Measurements from ENCODE around the gene ARHGEF28.

The ARHGEF28 gene

DNA sequence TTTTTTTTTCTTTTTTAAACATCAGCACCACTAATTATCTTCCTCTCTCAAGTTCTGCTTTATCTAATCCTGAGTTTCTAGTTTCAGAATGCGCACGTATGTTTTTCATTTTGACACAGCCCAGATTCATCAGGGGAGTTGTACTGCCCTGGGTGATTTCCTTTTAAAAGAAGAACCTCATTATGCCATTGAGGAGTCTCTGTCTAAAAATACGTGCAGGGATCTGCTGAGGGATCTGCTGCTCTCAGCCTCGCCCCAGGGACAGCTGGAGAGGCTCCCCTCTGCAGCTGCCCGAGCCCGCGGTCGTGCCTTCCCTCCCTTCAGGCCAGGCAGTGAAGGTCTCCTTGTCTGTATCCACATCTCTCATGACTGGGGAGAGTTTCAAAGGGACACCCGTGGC lies 273.1 kb downstream of the ARHGEF28 start:
- Histone ChIP-seq H3K9me3 (replicated peaks; ENCODE audit: low read length) (no peaks in the 10 kb centered on the region), H3K4me3 (ENCODE audit: low read length) (no peak overlapping the region), H3K4me2 (ENCODE audit: low read length) (no peak overlapping the region), H3K27me3 (ENCODE audit: control insufficient read depth, insufficient read depth, low read length) (no peaks in the 10 kb centered on the region), H3K9ac (ENCODE audit: low read depth, low read length) (no peak overlapping the region), H3K4me1 (ENCODE audit: control insufficient read depth, insufficient read depth, low read length) (no peaks in the 10 kb centered on the region), H3K36me3 (ENCODE audit: insufficient read depth, low read length) (peaks cover 91% of the 10 kb centered on the region)

DNA sequence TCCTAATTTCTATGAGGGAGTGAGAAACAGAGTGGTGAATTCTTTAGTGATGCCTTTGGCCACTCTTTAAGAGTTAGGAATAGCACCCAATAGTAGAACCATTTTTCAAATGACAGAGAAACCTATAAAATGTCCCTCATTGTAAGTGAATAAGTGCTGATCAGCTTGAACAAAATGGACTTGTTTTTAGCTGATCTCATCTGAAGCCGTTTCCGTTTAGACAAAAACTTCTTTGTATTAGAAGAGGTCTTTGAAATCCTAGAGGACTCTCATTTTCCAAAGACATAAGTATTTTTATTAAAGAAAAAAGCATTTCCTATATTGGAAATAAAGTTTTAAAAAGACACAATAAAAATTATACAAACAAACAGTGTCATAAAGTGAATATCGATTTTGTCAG lies 273.9 kb downstream of the ARHGEF28 start:
- Histone ChIP-seq H3K9me3 (replicated peaks; ENCODE audit: low read length) (no peaks in the 10 kb centered on the region), H3K4me3 (ENCODE audit: low read length) (no peak overlapping the region), H3K9ac (ENCODE audit: low read depth, low read length) (no peak overlapping the region), H3K36me3 (ENCODE audit: insufficient read depth, low read length) (peaks cover 91% of the 10 kb centered on the region), H3K27me3 (ENCODE audit: control insufficient read depth, insufficient read depth, low read length) (no peaks in the 10 kb centered on the region), H3K4me2 (ENCODE audit: low read length) (no peak overlapping the region), H3K4me1 (ENCODE audit: control insufficient read depth, insufficient read depth, low read length) (no peaks in the 10 kb centered on the region)

DNA sequence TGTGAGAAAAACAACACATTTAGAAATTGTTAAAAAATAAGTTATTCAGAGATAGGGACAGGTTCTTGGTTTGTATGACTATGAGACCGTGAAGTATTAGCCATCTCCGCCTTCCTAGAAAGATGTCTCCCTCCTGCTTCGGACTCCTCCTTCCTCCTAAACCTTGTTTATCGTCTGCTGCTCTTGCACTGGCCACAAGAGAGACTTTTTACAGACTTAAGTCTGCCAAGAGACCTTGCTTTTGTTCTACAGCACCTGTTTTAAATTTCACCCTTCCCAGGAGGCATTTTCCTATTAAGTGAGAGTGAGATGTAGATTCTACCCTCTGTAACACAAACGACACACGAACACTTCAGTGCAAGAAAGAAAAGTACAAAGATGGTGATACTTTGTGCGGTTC lies 274.6 kb downstream of the ARHGEF28 start:
- no peak overlapping the region for H3K4me3 ChIP-seq (ENCODE audit: low read length)
- H3K4me2 ChIP-seq (ENCODE audit: low read length), result no peak overlapping the region
- H3K9ac ChIP-seq (ENCODE audit: low read depth, low read length), result no peak overlapping the region
- no peaks in the 10 kb centered on the region for H3K27me3 ChIP-seq (ENCODE audit: control insufficient read depth, insufficient read depth, low read length)
- H3K4me1 ChIP-seq (ENCODE audit: control insufficient read depth, insufficient read depth, low read length), result no peaks in the 10 kb centered on the region
- no peaks in the 10 kb centered on the region for H3K9me3 ChIP-seq (replicated peaks; ENCODE audit: low read length)
- H3K36me3 ChIP-seq (ENCODE audit: insufficient read depth, low read length), result peaks cover 90% of the 10 kb centered on the region

DNA sequence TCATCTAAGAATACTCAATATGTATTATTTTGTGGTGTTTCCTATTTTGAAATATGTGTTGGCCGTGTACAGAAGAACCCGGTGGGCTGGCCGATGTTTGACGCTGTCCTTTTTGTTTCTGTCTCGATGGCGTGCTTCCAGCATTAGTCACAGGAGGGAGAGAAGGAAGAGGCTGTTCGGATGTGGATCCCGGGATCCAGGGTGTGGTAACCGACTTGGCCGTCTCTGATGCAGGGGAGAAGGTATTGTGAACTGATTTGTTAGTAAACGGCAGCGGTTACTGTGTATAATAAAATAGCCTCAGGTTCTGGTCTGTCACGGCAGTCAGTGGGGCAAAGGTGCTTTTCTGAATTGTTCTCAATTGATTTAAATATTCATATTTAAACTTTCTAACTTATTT lies 275.0 kb downstream of the ARHGEF28 start:
- Histone ChIP-seq H3K4me2 (ENCODE audit: low read length) (no peak overlapping the region), H3K4me3 (ENCODE audit: low read length) (no peak overlapping the region), H3K9me3 (replicated peaks; ENCODE audit: low read length) (no peaks in the 10 kb centered on the region), H3K36me3 (ENCODE audit: insufficient read depth, low read length) (peaks cover 88% of the 10 kb centered on the region), H3K27me3 (ENCODE audit: control insufficient read depth, insufficient read depth, low read length) (no peaks in the 10 kb centered on the region), H3K4me1 (ENCODE audit: control insufficient read depth, insufficient read depth, low read length) (no peaks in the 10 kb centered on the region), H3K9ac (ENCODE audit: low read depth, low read length) (peak overlapping the region; percentile 18)

DNA sequence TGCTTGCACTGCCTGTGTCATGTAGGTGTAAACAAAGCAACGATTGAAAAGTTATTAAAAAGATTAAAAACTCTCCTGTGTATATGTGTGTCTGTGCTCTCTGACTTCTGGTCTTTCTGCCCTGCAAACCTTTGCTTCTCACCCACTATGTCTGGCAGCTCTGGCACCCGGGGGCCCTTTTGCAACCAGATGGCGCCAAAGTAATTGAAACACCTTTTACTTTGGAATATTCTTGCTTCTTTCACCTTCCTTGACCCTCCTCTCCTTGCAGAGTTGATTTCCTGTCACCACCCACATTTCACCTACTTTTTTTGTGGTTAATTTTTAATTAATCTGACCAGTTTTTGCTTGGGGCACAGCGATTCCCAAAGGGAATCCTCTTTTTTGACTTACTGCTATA lies 275.5 kb downstream of the ARHGEF28 start:
- peaks cover 84% of the 10 kb centered on the region for H3K36me3 ChIP-seq (ENCODE audit: insufficient read depth, low read length)
- H3K27me3 ChIP-seq (ENCODE audit: control insufficient read depth, insufficient read depth, low read length), result no peaks in the 10 kb centered on the region
- no peak overlapping the region for H3K4me2 ChIP-seq (ENCODE audit: low read length)
- H3K4me3 ChIP-seq (ENCODE audit: low read length), result no peak overlapping the region
- no peaks in the 10 kb centered on the region for H3K4me1 ChIP-seq (ENCODE audit: control insufficient read depth, insufficient read depth, low read length)
- no peaks in the 10 kb centered on the region for H3K9me3 ChIP-seq (replicated peaks; ENCODE audit: low read length)
- peak overlapping the region; percentile 18 for H3K9ac ChIP-seq (ENCODE audit: low read depth, low read length)

GRCh38 chr5:73902327-73903051 lies 276.5 kb downstream of the ARHGEF28 start:
- Histone ChIP-seq H3K36me3 (ENCODE audit: insufficient read depth, low read length) (peaks cover 80% of the 10 kb centered on the region), H3K4me3 (ENCODE audit: low read length) (no peak overlapping the region), H3K4me1 (ENCODE audit: control insufficient read depth, insufficient read depth, low read length) (no peaks in the 10 kb centered on the region), H3K9ac (ENCODE audit: low read depth, low read length) (peak overlapping the region; percentile 2), H3K27me3 (ENCODE audit: control insufficient read depth, insufficient read depth, low read length) (no peaks in the 10 kb centered on the region), H3K4me2 (ENCODE audit: low read length) (no peak overlapping the region), H3K9me3 (replicated peaks; ENCODE audit: low read length) (no peaks in the 10 kb centered on the region)

DNA sequence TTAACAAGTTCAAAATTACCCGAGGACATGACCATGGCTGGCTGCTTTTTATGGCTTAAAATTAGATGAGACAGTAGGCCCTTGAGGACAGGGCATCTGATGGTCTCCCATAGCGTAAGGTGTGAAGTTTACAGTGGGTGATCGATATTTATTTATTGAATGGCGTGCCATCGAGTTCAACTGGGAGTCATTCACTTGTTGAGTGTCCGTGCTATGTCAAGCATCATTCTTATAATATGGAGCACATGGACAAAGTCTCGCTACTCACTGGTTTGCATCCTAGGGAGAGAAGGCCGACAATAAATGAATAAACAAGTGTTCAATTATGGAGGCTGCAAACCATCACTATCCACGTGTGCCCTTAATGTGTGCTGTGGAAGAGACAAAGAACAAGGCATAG lies 277.2 kb downstream of the ARHGEF28 start:
- H3K9ac ChIP-seq (ENCODE audit: low read depth, low read length), result peak overlapping the region; percentile 2
- no peaks in the 10 kb centered on the region for H3K27me3 ChIP-seq (ENCODE audit: control insufficient read depth, insufficient read depth, low read length)
- H3K4me3 ChIP-seq (ENCODE audit: low read length), result no peak overlapping the region
- H3K4me2 ChIP-seq (ENCODE audit: low read length), result no peak overlapping the region
- peaks cover 74% of the 10 kb centered on the region for H3K36me3 ChIP-seq (ENCODE audit: insufficient read depth, low read length)
- H3K4me1 ChIP-seq (ENCODE audit: control insufficient read depth, insufficient read depth, low read length), result no peaks in the 10 kb centered on the region
- no peaks in the 10 kb centered on the region for H3K9me3 ChIP-seq (replicated peaks; ENCODE audit: low read length)

DNA sequence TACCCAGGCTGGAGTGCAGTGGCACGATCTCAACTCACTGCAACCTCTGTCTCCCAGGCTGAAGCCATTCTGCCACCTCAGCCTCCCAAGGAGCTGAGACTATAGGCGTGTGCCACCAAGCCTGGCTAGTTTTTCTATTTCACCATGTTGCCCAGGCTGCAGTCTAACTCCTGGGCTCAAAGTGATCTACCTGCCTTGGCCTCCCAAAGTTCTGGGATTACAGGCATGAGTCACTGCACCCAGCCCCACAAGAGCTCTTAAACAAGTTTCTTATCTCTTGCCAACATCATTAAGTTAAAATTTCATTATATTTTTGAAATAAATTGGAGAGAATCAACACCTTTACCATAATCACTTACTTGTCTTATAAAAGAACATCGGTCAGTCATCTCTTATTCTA lies 280.3 kb downstream of the ARHGEF28 start:
- H3K9ac ChIP-seq (ENCODE audit: low read depth, low read length), result no peak overlapping the region
- H3K27me3 ChIP-seq (ENCODE audit: control insufficient read depth, insufficient read depth, low read length), result no peaks in the 10 kb centered on the region
- H3K4me1 ChIP-seq (ENCODE audit: control insufficient read depth, insufficient read depth, low read length), result peaks cover 3% of the 10 kb centered on the region
- no peaks in the 10 kb centered on the region for H3K9me3 ChIP-seq (replicated peaks; ENCODE audit: low read length)
- H3K4me3 ChIP-seq (ENCODE audit: low read length), result no peak overlapping the region
- peaks cover 58% of the 10 kb centered on the region for H3K36me3 ChIP-seq (ENCODE audit: insufficient read depth, low read length)
- no peak overlapping the region for H3K4me2 ChIP-seq (ENCODE audit: low read length)

- Histone ChIP-seq H3K9me3 (replicated peaks; ENCODE audit: low read length) (no peaks in the 10 kb centered on the region), H3K4me3 (ENCODE audit: low read length) (no peak overlapping the region), H3K9ac (ENCODE audit: low read depth, low read length) (no peak overlapping the region), H3K27me3 (ENCODE audit: control insufficient read depth, insufficient read depth, low read length) (no peaks in the 10 kb centered on the region), H3K4me1 (ENCODE audit: control insufficient read depth, insufficient read depth, low read length) (peaks cover 3% of the 10 kb centered on the region), H3K4me2 (ENCODE audit: low read length) (no peak overlapping the region), H3K36me3 (ENCODE audit: insufficient read depth, low read length) (peaks cover 59% of the 10 kb centered on the region)
These were observed 281.2 kb downstream of the ARHGEF28 start for GRCh38 chr5:73907164-73907563.

DNA sequence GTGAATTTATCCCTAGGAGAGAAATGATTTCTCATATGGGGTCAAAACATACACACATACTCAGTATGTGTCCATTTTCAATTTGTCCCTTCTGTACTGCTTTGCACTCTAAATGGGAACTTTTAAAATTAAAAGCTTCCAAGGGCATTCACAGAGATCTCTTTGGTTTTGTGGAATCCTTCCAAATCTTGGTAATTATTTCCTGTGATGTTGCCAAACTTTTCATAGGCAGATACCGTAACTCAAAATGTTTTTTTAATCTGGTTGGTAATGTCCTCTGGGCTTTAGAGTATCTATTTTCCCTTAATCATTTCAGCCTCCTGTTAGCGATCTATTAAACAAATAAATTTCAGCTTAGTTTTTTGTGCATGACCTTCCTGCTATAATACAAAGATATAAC lies 282.4 kb downstream of the ARHGEF28 start:
- Histone ChIP-seq H3K4me2 (ENCODE audit: low read length) (no peak overlapping the region), H3K9ac (ENCODE audit: low read depth, low read length) (no peak overlapping the region), H3K9me3 (replicated peaks; ENCODE audit: low read length) (no peaks in the 10 kb centered on the region), H3K36me3 (ENCODE audit: insufficient read depth, low read length) (peaks cover 58% of the 10 kb centered on the region), H3K27me3 (ENCODE audit: control insufficient read depth, insufficient read depth, low read length) (no peaks in the 10 kb centered on the region), H3K4me1 (ENCODE audit: control insufficient read depth, insufficient read depth, low read length) (peaks cover 3% of the 10 kb centered on the region), H3K4me3 (ENCODE audit: low read length) (no peak overlapping the region)

DNA sequence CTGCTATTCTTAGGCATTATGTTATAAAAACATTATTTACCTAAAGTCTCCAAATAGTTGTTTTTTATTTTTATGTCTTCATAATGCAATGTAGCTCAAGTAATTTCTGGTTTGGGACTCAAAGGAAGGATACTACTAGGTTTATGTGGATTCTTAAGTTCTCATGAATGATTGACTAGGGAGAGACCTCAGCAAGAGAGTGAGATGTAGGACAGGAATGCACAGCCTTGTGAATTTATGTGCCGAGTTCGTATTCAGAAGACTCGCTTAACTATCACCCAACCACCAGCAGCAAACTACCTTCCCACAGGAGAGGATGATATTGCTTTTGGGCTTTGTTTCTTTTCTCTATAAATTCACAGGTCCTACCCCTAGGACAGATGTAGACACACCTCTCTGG lies 282.9 kb downstream of the ARHGEF28 start:
- H3K4me3 ChIP-seq (ENCODE audit: low read length), result no peak overlapping the region
- H3K36me3 ChIP-seq (ENCODE audit: insufficient read depth, low read length), result peaks cover 58% of the 10 kb centered on the region
- no peaks in the 10 kb centered on the region for H3K9me3 ChIP-seq (replicated peaks; ENCODE audit: low read length)
- H3K27me3 ChIP-seq (ENCODE audit: control insufficient read depth, insufficient read depth, low read length), result no peaks in the 10 kb centered on the region
- H3K9ac ChIP-seq (ENCODE audit: low read depth, low read length), result no peak overlapping the region
- H3K4me2 ChIP-seq (ENCODE audit: low read length), result no peak overlapping the region
- peaks cover 3% of the 10 kb centered on the region for H3K4me1 ChIP-seq (ENCODE audit: control insufficient read depth, insufficient read depth, low read length)

- Histone ChIP-seq H3K36me3 (ENCODE audit: insufficient read depth, low read length) (peaks cover 57% of the 10 kb centered on the region), H3K9me3 (replicated peaks; ENCODE audit: low read length) (no peaks in the 10 kb centered on the region), H3K9ac (ENCODE audit: low read depth, low read length) (no peak overlapping the region), H3K27me3 (ENCODE audit: control insufficient read depth, insufficient read depth, low read length) (no peaks in the 10 kb centered on the region), H3K4me2 (ENCODE audit: low read length) (no peak overlapping the region), H3K4me1 (ENCODE audit: control insufficient read depth, insufficient read depth, low read length) (peaks cover 3% of the 10 kb centered on the region), H3K4me3 (ENCODE audit: low read length) (no peak overlapping the region)
These were observed 283.5 kb downstream of the ARHGEF28 start for GRCh38 chr5:73909474-73909873.
